H1 (cell line): ENCODE measurements around the gene ARHGAP18. TPM values are rescaled to one million over a fixed set of nuclear protein-coding genes. Genes with fewer than 3 reads are reported as not detected.

Experiments
- CTCF ChIA-PET: fragments of 300-600 bp; sonication (Branson Sonifier 250); formaldehyde crosslinking; loops from one replicate; lab custom pipeline; 2021; ENCODE audit not compliant: partially characterized antibody; lab: Charles Lee
- POLR2A ChIA-PET: fragments of 300-600 bp; sonication (Branson Sonifier 250); formaldehyde crosslinking; loops from one replicate; lab custom pipeline; 2021; ENCODE audit warnings: inconsistent platforms; ENCODE audit not compliant: partially characterized antibody; lab: Charles Lee
- DNase-seq, 2 experiments: peaks; one replicate each; pipeline versions ENCODE4 v3.0.0 to v3.0.0-alpha.2; 2010 to 2022; ENCODE audit warnings: low spot score in 2 of 2, low read depth in 1 of 2, mixed read lengths in 1 of 2
- FAIRE-seq: peaks from 2 replicates; lab custom pipeline; 2011; peaks lifted over from hg19 to GRCh38; lab: Jason Lieb, UNC
- H2AFZ ChIP-seq: 2 replicates; pipeline ENCODE4 v1.8.1; 2012; ENCODE audit warnings: low read length, inconsistent platforms
- H2AK5ac ChIP-seq: 2 replicates; pipeline ENCODE4 v1.6.1; 2013; ENCODE audit warnings: low read depth, low read length
- H2BK120ac ChIP-seq: replicated peaks from 2 replicates; pipeline ENCODE3; 2013; ENCODE audit warnings: low read depth, low read length, inconsistent platforms
- H2BK12ac ChIP-seq: 2 replicates; pipeline ENCODE4 v1.6.1; 2013; ENCODE audit warnings: low read depth, low read length
- H2BK15ac ChIP-seq: 2 replicates; pipeline ENCODE4 v1.6.1; 2013; ENCODE audit warnings: low read length
- H2BK20ac ChIP-seq: 2 replicates; pipeline ENCODE4 v1.6.1; 2013; ENCODE audit warnings: low read length
- H2BK5ac ChIP-seq: 2 replicates; pipeline ENCODE4 v1.6.1; 2013; ENCODE audit warnings: low read depth, low read length
- H3K14ac ChIP-seq: 2 replicates; pipeline ENCODE4 v1.6.1; 2013; ENCODE audit warnings: inconsistent platforms; ENCODE audit not compliant: insufficient read length
- H3K18ac ChIP-seq: 2 replicates; pipeline ENCODE4 v1.6.1; 2013; ENCODE audit warnings: low read length; ENCODE audit errors: extremely low read depth
- H3K23ac ChIP-seq: 2 replicates; pipeline ENCODE4 v1.6.1; 2013; ENCODE audit warnings: inconsistent platforms; ENCODE audit not compliant: insufficient read length
- H3K23me2 ChIP-seq: 2 replicates; pipeline ENCODE4 v1.6.1; 2013; ENCODE audit warnings: low read depth, low read length
- H3K27ac ChIP-seq: 2 replicates; pipeline ENCODE4 v1.6.1; 2011; ENCODE audit warnings: low read depth, low read length, inconsistent platforms
- H3K27me3 ChIP-seq, 4 experiments: replicated peaks in 1 of 4; 1 replicate in 1 of 4; 2 replicates in 3 of 4; pipeline versions ENCODE4 v1.6.1 to v1.8.1; 2011 to 2013; ENCODE audit warnings: low read length in 3 of 4, mild to moderate bottlenecking in 3 of 4, inconsistent platforms in 2 of 4, mixed read lengths in 2 of 4, moderate library complexity in 1 of 4; ENCODE audit not compliant: control insufficient read depth in 3 of 4, insufficient read depth in 3 of 4; ENCODE audit errors: extremely low read depth in 1 of 4
- H3K36me3 ChIP-seq, 4 experiments: 2 replicates each; pipeline versions ENCODE4 v1.6.1 to v1.8.1; 2011 to 2013; ENCODE audit warnings: mild to moderate bottlenecking in 4 of 4, low read length in 3 of 4, moderate library complexity in 2 of 4, control low read depth in 1 of 4, inconsistent platforms in 1 of 4; ENCODE audit not compliant: insufficient read depth in 4 of 4, control insufficient read depth in 2 of 4
- H3K4ac ChIP-seq: replicated peaks from 2 replicates; pipeline ENCODE3; 2013; ENCODE audit warnings: low read length, low read depth, mixed read lengths, inconsistent platforms; ENCODE audit not compliant: insufficient read length
- H3K4me1 ChIP-seq, 4 experiments: replicated peaks in 1 of 4; 1 replicate in 1 of 4; 2 replicates in 3 of 4; pipeline versions ENCODE4 v1.6.1 to v1.8.1; 2011 to 2013; ENCODE audit warnings: low read length in 3 of 4, inconsistent platforms in 2 of 4, mixed read lengths in 1 of 4; ENCODE audit not compliant: insufficient read depth in 4 of 4, control insufficient read depth in 3 of 4
- H3K4me2 ChIP-seq, 2 experiments: 2 replicates each; pipeline versions ENCODE4 v1.6.1 to v1.8.1; 2011 to 2013; ENCODE audit warnings: low read depth in 2 of 2, low read length in 2 of 2, control low read depth in 1 of 2, inconsistent platforms in 1 of 2, mild to moderate bottlenecking in 1 of 2; ENCODE audit not compliant: insufficient read depth in 1 of 2
- H3K4me3 ChIP-seq, 4 experiments: fragments of 200-600, 300-600 bp in 1 of 4; sonication (generic), shearing (Covaris generic), sonication (Bioruptor Twin) in 1 of 4; 2 replicates each; pipeline versions ENCODE4 v1.5.1 to v1.8.1; 2011 to 2016; ENCODE audit warnings: low read length in 4 of 4, low read depth in 3 of 4, control low read depth in 2 of 4, inconsistent platforms in 2 of 4, mild to moderate bottlenecking in 2 of 4, mixed read lengths in 1 of 4, moderate library complexity in 1 of 4; ENCODE audit not compliant: insufficient read depth in 2 of 4; ENCODE audit errors: extremely low read depth in 1 of 4
- H3K56ac ChIP-seq: replicated peaks from 2 replicates; pipeline ENCODE3; 2013; ENCODE audit warnings: low read depth, mild to moderate bottlenecking, mixed read lengths, low read length, inconsistent platforms; ENCODE audit not compliant: insufficient read length
- H3K79me1 ChIP-seq: 2 replicates; pipeline ENCODE4 v1.6.1; 2013; ENCODE audit warnings: low read depth, low read length, control low read depth
- H3K79me2 ChIP-seq, 2 experiments: 2 replicates each; pipeline versions ENCODE4 v1.6.1 to v1.8.1; 2012 to 2013; ENCODE audit warnings: low read length in 2 of 2, mild to moderate bottlenecking in 2 of 2, inconsistent platforms in 1 of 2; ENCODE audit not compliant: insufficient read depth in 2 of 2, control insufficient read depth in 1 of 2
- H3K9ac ChIP-seq, 4 experiments: replicated peaks in 1 of 4; 1 replicate in 1 of 4; 2 replicates in 3 of 4; pipeline versions ENCODE4 v1.6.1 to v1.8.1; 2011 to 2013; ENCODE audit warnings: low read depth in 3 of 4, low read length in 3 of 4, control low read depth in 2 of 4, mild to moderate bottlenecking in 2 of 4, moderate library complexity in 2 of 4, inconsistent platforms in 1 of 4; ENCODE audit errors: extremely low read depth in 1 of 4
- H3K9me3 ChIP-seq, 2 experiments: 2 replicates each; pipeline versions ENCODE4 v1.6.1 to v1.8.1; 2012 to 2013; ENCODE audit warnings: mild to moderate bottlenecking in 2 of 2, moderate library complexity in 2 of 2, control low read depth in 1 of 2, inconsistent platforms in 1 of 2, low read depth in 1 of 2, low read length in 1 of 2, mixed read lengths in 1 of 2; ENCODE audit not compliant: insufficient read depth in 2 of 2
- H4K20me1 ChIP-seq, 2 experiments: replicated peaks in 1 of 2; 2 replicates each; pipeline versions ENCODE3 to v1.8.1; 2011 to 2013; ENCODE audit warnings: inconsistent platforms in 2 of 2, low read length in 2 of 2, mild to moderate bottlenecking in 1 of 2; ENCODE audit not compliant: insufficient read depth in 2 of 2, control insufficient read depth in 1 of 2
- H4K5ac ChIP-seq: 2 replicates; pipeline ENCODE4 v1.6.1; 2013; ENCODE audit warnings: low read length, low read depth, mixed read lengths, inconsistent platforms; ENCODE audit not compliant: insufficient read length
- H4K8ac ChIP-seq: 2 replicates; pipeline ENCODE4 v1.8.0; 2013; ENCODE audit warnings: mild to moderate bottlenecking, moderate library complexity, low read length, inconsistent platforms; ENCODE audit not compliant: insufficient read depth; ENCODE audit errors: extremely low read depth
- H4K91ac ChIP-seq: replicated peaks from 2 replicates; pipeline ENCODE3; 2013; ENCODE audit warnings: low read length, mixed read lengths, inconsistent platforms; ENCODE audit not compliant: insufficient read length
- CTCF ChIP-seq, 3 experiments: IDR thresholded peaks; 1 replicate in 2 of 3; 2 replicates in 1 of 3; pipeline versions ENCODE4 v1.5.1 to v1.6.1; 2011; ENCODE audit warnings: low read length in 3 of 3, mild to moderate bottlenecking in 3 of 3, inconsistent platforms in 2 of 3, low read depth in 1 of 3, moderate library complexity in 1 of 3; ENCODE audit not compliant: insufficient read depth in 1 of 3; ENCODE audit errors: control extremely low read depth in 1 of 3
- EGR1 ChIP-seq: IDR thresholded peaks from 2 replicates; pipeline ENCODE4 v1.6.1; 2011; ENCODE audit warnings: low read depth, low read length, borderline replicate concordance
- EZH2 ChIP-seq: fragments of 200-600 bp; sonication (generic); IDR thresholded peaks from 2 replicates; pipeline ENCODE4 v1.7.1; 2012; ENCODE audit warnings: low read depth, mild to moderate bottlenecking, moderate library complexity, low read length, inconsistent platforms; ENCODE audit not compliant: severe bottlenecking
- GTF2F1 ChIP-seq: IDR thresholded peaks from 2 replicates; pipeline ENCODE4 v1.6.1; 2012; ENCODE audit warnings: low read depth, low read length, improper control_type of control experiment, borderline replicate concordance
- KDM5A ChIP-seq: fragments of 200-600 bp; IDR thresholded peaks from 2 replicates; pipeline ENCODE4 v1.7.1; 2012; ENCODE audit warnings: mild to moderate bottlenecking, low read length, inconsistent platforms, mixed read lengths
- PHF8 ChIP-seq: fragments of 200-600 bp; sonication (generic); conservative IDR thresholded peaks from 2 replicates; pipeline ENCODE4 v1.7.1; 2012; ENCODE audit warnings: low read depth, mild to moderate bottlenecking, inconsistent platforms, low read length, moderate library complexity
- SAP30 ChIP-seq: fragments of 300-600 bp; sonication (generic); IDR thresholded peaks from 2 replicates; pipeline ENCODE4 v1.7.1; 2012; ENCODE audit warnings: low read length, moderate library complexity, mild to moderate bottlenecking, inconsistent platforms; ENCODE audit not compliant: insufficient read depth, insufficient replicate concordance
- SIX5 ChIP-seq: IDR thresholded peaks from 2 replicates; pipeline ENCODE4 v1.6.1; 2011; ENCODE audit warnings: mild to moderate bottlenecking, low read depth, low read length
- ZNF274 ChIP-seq: IDR thresholded peaks from 2 replicates; pipeline ENCODE4 v1.7.0; 2012; ENCODE audit warnings: low read length, borderline replicate concordance; ENCODE audit errors: extremely low read depth
- WGBS, 2 experiments: shearing (Covaris generic) in 1 of 2; methylation state at CpG; one replicate each; pipeline versions ENCODE4 v1.1.6 to v1.1.7; 2013 to 2015; ENCODE audit warnings: low lambda C conversion rate in 2 of 2, mixed read lengths in 2 of 2, inconsistent platforms in 1 of 2, low coverage in 1 of 2, missing lambda C conversion rate in 1 of 2; ENCODE audit not compliant: insufficient replicate concordance in 2 of 2, insufficient coverage in 1 of 2, insufficient read length in 1 of 2; ENCODE audit errors: extremely low coverage in 1 of 2, missing lambda C conversion rate in 1 of 2; 5-methylcytosine and 5-hydroxymethylcytosine counted together
- polyA plus RNA-seq, 7 experiments: library from polyadenylated mRNA; depleted of rRNA in 3 of 7; stranded (reverse) in 5 of 7; unstranded in 2 of 7; fragments of >200 nt in 5 of 7; fragments of 200-250 nt in 2 of 7; gene quantifications; 1 replicate in 5 of 7; 2 replicates in 1 of 7; 4 replicates in 1 of 7; pipeline versions ENCODE4 v1.2.1 to v1.2.3, GENCODE V29; 2011 to 2013; ENCODE audit warnings: missing spikeins in 2 of 7, mixed read lengths in 2 of 7
- total RNA-seq: library from RNA; stranded (reverse); fragmentation: NEBNext Ultra II Directional; extraction: Animal tissue kit (Norgen Biotek cat#: 25700); gene quantifications from 2 replicates; pipeline ENCODE4 v1.2.1, GENCODE V29; 2021

Gene ARHGAP18
- total and polyA plus RNA-seq, 2 of the 8 experiments (the other 6 are each of a cell fraction or from before 2014, with no cell fraction given), result 0.83 to 4.5 TPM

- no peak overlapping the region for H2BK12ac ChIP-seq
- H3K23me2 ChIP-seq, result no peaks in the 10 kb centered on the region
- no peak overlapping the region for H3K23ac ChIP-seq
- no peak overlapping the region for H3K4me3 ChIP-seq
- no peak overlapping the region for H3K4ac ChIP-seq
- H2AK5ac ChIP-seq, result no peak overlapping the region
- H3K56ac ChIP-seq, result no peak overlapping the region
- H2AFZ ChIP-seq, result no peak overlapping the region
- ChIA-PET CTCF (interaction anchor here (0.7 to 1.5 kb wide), 2 partner anchors 25 to 147 kb away, joined by 3 read pairs; no protein-coding TSS in a partner anchor), POLR2A (no interaction called here)
- no peak overlapping the region for H2BK15ac ChIP-seq
- H3K79me2 ChIP-seq, result no peaks in the 10 kb centered on the region
- no peaks in the 10 kb centered on the region for H3K9me3 ChIP-seq
- no peaks in the 10 kb centered on the region for H4K20me1 ChIP-seq
- TF ChIP-seq SIX5 (no peak), PHF8 (no peak), EZH2 (no peak), KDM5A (no peak), ZNF274 (no peak), CTCF (IDR thresholded peaks at IDR 0.05; ENCODE audit: control extremely low read depth in 1 of 3, insufficient read depth in 1 of 3, low read depth in 1 of 3, low read length in 3 of 3) (no peak), GTF2F1 (no peak), EGR1 (no peak), SAP30 (no peak)
- H3K27me3 ChIP-seq, result no peaks in the 10 kb centered on the region
- no peak overlapping the region for H4K91ac ChIP-seq
- H3K4me1 ChIP-seq, result peaks cover 0 to 6% (median 0%) of the 10 kb centered on the region in 4 experiments; a peak in 3 of 7 replicates
- WGBS, 2 experiments, result 92% methylated on average over 5 of the region's 5 CpGs; no CpG with 5 or more reads in 1 of the 2 experiments
- FAIRE-seq (no peak), DNase-seq (no peak)
- H3K9ac ChIP-seq, result no peak overlapping the region
- H2BK5ac ChIP-seq, result no peak overlapping the region
- H4K5ac ChIP-seq, result no peak overlapping the region
- no peaks in the 10 kb centered on the region for H3K79me1 ChIP-seq
- H2BK120ac ChIP-seq, result no peak overlapping the region
- no peaks in the 10 kb centered on the region for H3K36me3 ChIP-seq
- no peak overlapping the region for H3K4me2 ChIP-seq
- no peak overlapping the region for H3K14ac ChIP-seq
- H3K18ac ChIP-seq, result no peak overlapping the region
- H3K27ac ChIP-seq, result no peak overlapping the region
- no peak overlapping the region for H4K8ac ChIP-seq
- H2BK20ac ChIP-seq, result no peak overlapping the region
Observed at GRCh38 chr6:129646642-129647041, 63.3 kb downstream of the ARHGAP18 start.
